CD8-positive, alpha-beta memory T cell (primary cell): Measurements from ENCODE around the gene GMEB2. TPM values are rescaled to one million over a fixed set of nuclear protein-coding genes. Genes with fewer than 3 reads are reported as not detected.
"Not testable (repeated sequence)": the region's sequence is repeated elsewhere in the genome, so short reads cannot be mapped to it uniquely, and the experiment has no call there.

Experiments
- CTCF ChIA-PET: fragments of 350-600 bp; sonication (Branson Sonifier 250); formaldehyde crosslinking; loops from one replicate; lab custom pipeline; 2021; ENCODE audit warnings: antibody characterized with exemption; lab: Charles Lee
- POLR2A ChIA-PET: fragments of 350-600 bp; sonication (Branson Sonifier 250); formaldehyde crosslinking; loops from one replicate; lab custom pipeline; 2021; ENCODE audit warnings: antibody characterized with exemption; lab: Charles Lee
- DNase-seq, 5 donors: peaks; one replicate each; pipeline versions ENCODE4 v3.0.0 to v3.0.0-alpha.2; 2020 to 2022; ENCODE audit warnings: mixed read lengths in 1 of 5
- H3K27ac ChIP-seq: one replicate; pipeline ENCODE4 v1.7.0; 2013; ENCODE audit warnings: low read depth, mild to moderate bottlenecking, low read length, moderate library complexity
- H3K27me3 ChIP-seq: 2 replicates; pipeline ENCODE4 v1.7.0; 2013; ENCODE audit warnings: low read length, mild to moderate bottlenecking; ENCODE audit not compliant: insufficient read depth, poor library complexity, severe bottlenecking
- H3K36me3 ChIP-seq: 2 replicates; pipeline ENCODE4 v1.7.0; 2013; ENCODE audit warnings: mild to moderate bottlenecking, low read length, moderate library complexity; ENCODE audit not compliant: insufficient read depth
- H3K4me1 ChIP-seq: 2 replicates; pipeline ENCODE4 v1.7.0; 2013; ENCODE audit warnings: mild to moderate bottlenecking, low read length, moderate library complexity; ENCODE audit not compliant: insufficient read depth
- H3K4me3 ChIP-seq: 2 replicates; pipeline ENCODE4 v1.7.0; 2013; ENCODE audit warnings: mild to moderate bottlenecking, low read length
- H3K9me3 ChIP-seq: 2 replicates; pipeline ENCODE4 v1.7.0; 2013; ENCODE audit warnings: mild to moderate bottlenecking, low read length
- H3K27ac Mint-ChIP-seq, 8 donors: one replicate each; pipeline ENCODE4 v1.8.0; 2020 to 2021; ENCODE audit warnings: mixed read lengths in 8 of 8, mild to moderate bottlenecking in 6 of 8, inconsistent platforms in 3 of 8, moderate library complexity in 3 of 8
- H3K27me3 Mint-ChIP-seq, 2 donors: one replicate each; pipeline ENCODE4 v1.8.0; 2020 to 2021; ENCODE audit warnings: mixed read lengths in 2 of 2, mild to moderate bottlenecking in 1 of 2, moderate library complexity in 1 of 2
- H3K36me3 Mint-ChIP-seq, 3 donors: one replicate each; pipeline ENCODE4 v1.8.0; 2020 to 2021; ENCODE audit warnings: mixed read lengths in 3 of 3, inconsistent platforms in 1 of 3, mild to moderate bottlenecking in 1 of 3
- H3K4me1 Mint-ChIP-seq, 3 donors: one replicate each; pipeline ENCODE4 v1.8.0; 2020 to 2021; ENCODE audit warnings: mixed read lengths in 3 of 3, inconsistent platforms in 1 of 3, mild to moderate bottlenecking in 1 of 3
- H3K4me3 Mint-ChIP-seq, 7 donors: one replicate each; pipeline ENCODE4 v1.8.0; 2020 to 2021; ENCODE audit warnings: mixed read lengths in 7 of 7, mild to moderate bottlenecking in 6 of 7, moderate library complexity in 4 of 7, inconsistent platforms in 2 of 7
- H3K9me3 Mint-ChIP-seq, 5 donors: one replicate each; pipeline ENCODE4 v1.8.0; 2020 to 2022; ENCODE audit warnings: mixed read lengths in 5 of 5, mild to moderate bottlenecking in 3 of 5, moderate library complexity in 2 of 5, inconsistent platforms in 1 of 5
- polyA plus RNA-seq: library from polyadenylated mRNA; unstranded; fragments of 300-500 nt; fragmentation: Illumina TruSeq; gene quantifications from one replicate; pipeline ENCODE4 v1.2.3, GENCODE V29; 2021
- total RNA-seq, 2 experiments: library from RNA; stranded (reverse); gene quantifications; one replicate each; pipeline ENCODE4 v1.2.3, GENCODE V29; 2021

GMEB2 gene
- total and polyA plus RNA-seq, 3 experiments from 2014 or later: 14.3 to 15.5 (median 14.8) TPM

DNA sequence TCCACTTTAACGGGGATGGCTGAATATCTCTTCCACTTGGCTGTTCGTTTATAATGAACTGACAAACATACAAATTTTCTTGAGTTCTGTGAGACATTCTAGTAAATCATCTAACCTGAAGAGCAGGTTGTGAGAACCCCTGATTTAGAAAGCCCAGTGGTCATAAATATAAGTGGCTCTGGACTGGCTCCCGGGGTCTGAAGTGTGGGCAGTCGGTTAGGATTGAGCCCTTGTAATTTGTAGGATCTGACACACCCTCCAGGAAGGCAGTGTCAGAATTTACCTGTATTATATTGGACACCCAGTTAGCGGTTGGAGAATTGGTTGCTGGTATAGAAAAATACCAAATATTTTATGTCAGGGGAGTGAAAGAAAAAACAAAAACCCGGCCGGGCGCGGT, 6.8 kb upstream of the GMEB2 start:
- H3K9me3 ChIP-seq: no peaks in the 10 kb centered on the region
- CTCF ChIA-PET: no interaction called here
- H3K36me3 ChIP-seq: no peaks in the 10 kb centered on the region
- POLR2A ChIA-PET: interaction anchor here (0.7 to 3.2 kb wide), 2 partner anchors 8 to 25 kb away, joined by 4 to 16 read pairs; partner anchors contain the start of gene RTEL1
- Mint-ChIP-seq H3K4me1 (peaks cover 52 to 78% (median 67%) of the 10 kb centered on the region in 3 donors), H3K27ac (peak overlapping the region; percentile 70 to 84 (median 77)), H3K4me3 (peak overlapping the region in 6 of 7 donors; percentile 18 to 79 (median 38)), H3K27me3 (no peaks in the 10 kb centered on the region), H3K9me3 (no peaks in the 10 kb centered on the region), H3K36me3 (peaks cover 0 to 12% (median 2%) of the 10 kb centered on the region in 3 donors)
- H3K27me3 ChIP-seq: no peaks in the 10 kb centered on the region
- H3K27ac ChIP-seq: no peak overlapping the region
- peaks cover 84% of the 10 kb centered on the region for H3K4me1 ChIP-seq
- H3K4me3 ChIP-seq: no peak overlapping the region
- DNase-seq: no peak

DNA sequence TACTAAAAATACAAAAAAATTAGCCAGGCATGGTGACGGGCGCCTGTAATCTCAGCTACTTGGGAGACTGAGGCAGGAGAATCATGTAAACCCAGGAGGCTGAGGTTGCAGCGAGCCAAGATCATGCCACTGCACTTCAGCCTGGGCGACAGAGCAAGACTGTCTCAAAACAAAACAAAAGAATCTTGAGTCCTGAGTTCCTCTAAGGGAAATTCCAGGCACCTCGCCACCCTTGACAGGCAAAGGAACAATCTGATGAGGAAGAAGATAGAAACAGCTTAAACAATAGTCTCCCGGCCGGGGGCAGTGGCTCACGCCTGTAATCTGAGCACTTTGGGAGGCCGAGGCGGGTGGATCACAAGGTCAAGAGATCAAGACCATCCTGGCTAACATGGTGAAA, 4.5 kb upstream of the GMEB2 start:
- Mint-ChIP-seq H3K4me1 (peaks cover 44 to 70% (median 56%) of the 10 kb centered on the region in 3 donors), H3K4me3 (peak overlapping the region in 1 of 7 donors; percentile 26), H3K27ac (peak overlapping the region in 3 of 8 donors; percentile 63 to 97 (median 66)), H3K36me3 (peaks cover 0 to 18% (median 6%) of the 10 kb centered on the region in 3 donors)
- peak in 1 of 5 donors; percentile 12 for DNase-seq
- H3K27me3 ChIP-seq, H3K9me3 ChIP-seq, H3K36me3 ChIP-seq, H3K9me3 Mint-ChIP-seq, H3K27me3 Mint-ChIP-seq, H3K4me3 ChIP-seq, H3K27ac ChIP-seq: not testable (repeated sequence)
- CTCF ChIA-PET: interaction anchor here (2.1 to 2.9 kb wide), 2 partner anchors 11 to 95 kb away, joined by 6 to 19 read pairs; partner anchors contain the start of gene PTK6
- POLR2A ChIA-PET: interaction anchor here (3.2 kb wide), 1 partner anchor 10 kb away, joined by 16 read pairs; no protein-coding TSS in a partner anchor
- peaks cover 67% of the 10 kb centered on the region for H3K4me1 ChIP-seq

DNA sequence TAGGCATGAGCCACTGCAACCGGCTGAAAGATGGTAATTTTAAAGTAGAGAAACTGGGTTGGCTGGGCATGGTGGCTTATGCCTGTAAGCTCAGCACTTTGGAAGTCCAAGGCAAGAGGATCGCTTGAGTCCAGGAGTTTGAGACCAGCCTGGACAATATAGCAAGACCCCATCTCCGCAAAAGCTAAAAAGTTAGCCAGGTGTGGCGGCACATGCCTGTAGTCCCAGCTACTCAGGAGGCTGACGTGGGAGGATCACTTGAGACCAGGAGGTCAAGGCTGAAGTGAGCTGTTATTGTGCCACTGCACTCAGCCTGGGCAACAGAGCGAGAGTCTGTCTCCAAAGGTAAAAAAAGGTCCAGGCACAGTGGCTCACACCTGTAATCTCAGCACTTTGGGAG, 4.1 kb upstream of the GMEB2 start:
- not testable (repeated sequence) for H3K27ac ChIP-seq, DNase-seq, H3K36me3 ChIP-seq, H3K9me3 Mint-ChIP-seq, H3K27me3 ChIP-seq, H3K4me3 ChIP-seq, H3K9me3 ChIP-seq, H3K27me3 Mint-ChIP-seq
- peaks cover 67% of the 10 kb centered on the region for H3K4me1 ChIP-seq
- H3K27ac Mint-ChIP-seq: peak overlapping the region in 4 of 8 donors; percentile 42 to 85 (median 60)
- ChIA-PET CTCF (interaction anchor here (2.9 kb wide), 1 partner anchor 11 kb away, joined by 19 read pairs; no protein-coding TSS in a partner anchor), POLR2A (interaction anchor here (3.2 kb wide), 1 partner anchor 11 kb away, joined by 16 read pairs; no protein-coding TSS in a partner anchor)
- peak overlapping the region in 1 of 7 donors; percentile 74 for H3K4me3 Mint-ChIP-seq
- H3K36me3 Mint-ChIP-seq: peaks cover 0 to 18% (median 6%) of the 10 kb centered on the region in 3 donors
- H3K4me1 Mint-ChIP-seq: peaks cover 43 to 69% (median 55%) of the 10 kb centered on the region in 3 donors

DNA sequence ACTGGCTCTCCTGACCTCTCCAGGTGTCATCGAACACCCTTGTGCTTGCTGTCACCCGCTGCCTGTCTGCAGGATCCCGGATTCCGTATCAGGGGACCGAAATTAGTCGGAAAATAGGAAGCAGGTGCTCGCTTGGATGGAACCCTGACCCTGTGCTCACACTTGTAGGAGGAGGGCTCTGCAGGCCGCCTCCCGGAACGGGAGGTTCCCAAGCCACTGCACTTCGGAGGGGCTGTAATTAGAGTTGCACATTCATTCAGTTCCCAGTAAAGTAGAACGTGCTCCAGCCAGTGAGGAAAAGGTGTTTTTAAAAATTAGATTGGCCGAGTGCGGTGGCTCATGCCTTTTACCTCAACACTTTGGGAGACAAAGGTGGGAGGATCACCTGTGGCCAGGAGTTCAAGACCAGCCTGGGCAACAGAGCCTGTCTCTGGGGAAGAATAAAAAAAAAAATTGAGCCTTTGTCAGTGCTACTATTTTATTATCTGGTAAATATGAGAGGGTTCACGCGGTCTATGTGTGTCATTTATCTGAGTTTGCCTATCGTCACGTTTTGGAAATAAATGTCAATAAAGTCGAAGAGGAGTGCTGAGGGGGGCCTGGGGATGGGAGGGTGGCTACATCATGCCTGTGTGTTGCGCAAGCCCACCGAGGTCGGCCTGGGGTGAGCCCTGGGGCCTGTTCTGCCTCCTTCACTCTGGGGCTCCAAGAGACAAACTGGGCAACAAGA, 1.5 kb upstream of the GMEB2 start:
- Mint-ChIP-seq H3K4me3 (peak overlapping the region; percentile 90 to 98 (median 95)), H3K27ac (peak overlapping the region; percentile 82 to 97 (median 94)), H3K9me3 (no peaks in the 10 kb centered on the region), H3K36me3 (peaks cover 0 to 18% (median 8%) of the 10 kb centered on the region in 3 donors), H3K27me3 (no peaks in the 10 kb centered on the region), H3K4me1 (peaks cover 29 to 53% (median 38%) of the 10 kb centered on the region in 3 donors)
- DNase-seq: peak in 3 of 5 donors; percentile 41 to 59 (median 54)
- Histone ChIP-seq H3K4me3 (peak overlapping the region; percentile 93), H3K4me1 (peaks cover 47% of the 10 kb centered on the region), H3K27me3 (no peaks in the 10 kb centered on the region), H3K27ac (peak overlapping the region; percentile 81), H3K9me3 (no peaks in the 10 kb centered on the region), H3K36me3 (no peaks in the 10 kb centered on the region)
- CTCF ChIA-PET: interaction anchor here (1.2 to 1.9 kb wide), 5 partner anchors 8 to 14 kb away, joined by 4 to 17 read pairs (median 7); no protein-coding TSS in a partner anchor
- POLR2A ChIA-PET: interaction anchor here (0.6 to 6.0 kb wide), 6 partner anchors 7 to 108 kb away, joined by 3 to 110 read pairs (median 10); partner anchors contain the start of genes LIME1 and RTEL1

DNA sequence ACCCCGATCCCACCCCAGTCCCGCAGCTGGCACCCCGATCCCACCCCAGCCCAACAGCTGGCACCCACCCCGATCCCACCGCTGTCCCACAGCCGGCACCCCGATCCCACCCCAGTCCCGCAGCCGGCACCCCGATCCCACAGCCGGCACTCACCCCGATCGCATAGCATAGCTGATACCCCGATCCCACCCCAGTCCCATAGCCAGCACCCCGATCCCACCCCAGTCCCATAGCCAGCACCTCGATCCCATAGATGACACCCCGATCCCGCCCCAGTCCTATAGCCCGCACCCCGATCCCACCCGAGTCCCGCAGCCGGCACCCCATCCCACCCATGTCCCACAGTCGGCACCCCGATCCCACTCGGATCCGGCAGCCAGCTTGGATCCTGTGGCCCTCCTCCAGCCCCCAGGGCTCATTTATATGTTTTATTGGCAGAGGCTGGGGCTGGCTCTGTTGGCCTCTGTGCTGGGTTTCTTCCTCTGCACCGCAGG, 897 bp upstream of the GMEB2 start:
- H3K4me3 Mint-ChIP-seq: peak overlapping the region; percentile 90 to 98 (median 95)
- CTCF ChIA-PET: interaction anchor here (1.8 to 1.9 kb wide), 3 partner anchors 9 to 14 kb away, joined by 4 to 17 read pairs (median 9); no protein-coding TSS in a partner anchor
- POLR2A ChIA-PET: interaction anchor here (0.6 to 6.0 kb wide), 8 partner anchors 8 to 238 kb away, joined by 3 to 110 read pairs (median 8); partner anchors contain the start of genes HELZ2, LIME1, PPDPF and RTEL1
- Histone ChIP-seq H3K27me3 (no peaks in the 10 kb centered on the region), H3K36me3 (no peaks in the 10 kb centered on the region), H3K4me3 (peak overlapping the region; percentile 93), H3K4me1 (peaks cover 41% of the 10 kb centered on the region), H3K9me3 (no peaks in the 10 kb centered on the region), H3K27ac (peak overlapping the region; percentile 81)
- H3K9me3 Mint-ChIP-seq: no peaks in the 10 kb centered on the region
- peaks cover 27 to 52% (median 32%) of the 10 kb centered on the region in 3 donors for H3K4me1 Mint-ChIP-seq
- DNase-seq: peak in 1 of 5 donors; percentile 49
- peak overlapping the region; percentile 82 to 97 (median 94) for H3K27ac Mint-ChIP-seq
- peaks cover 0 to 21% (median 8%) of the 10 kb centered on the region in 3 donors for H3K36me3 Mint-ChIP-seq
- no peaks in the 10 kb centered on the region for H3K27me3 Mint-ChIP-seq

DNA sequence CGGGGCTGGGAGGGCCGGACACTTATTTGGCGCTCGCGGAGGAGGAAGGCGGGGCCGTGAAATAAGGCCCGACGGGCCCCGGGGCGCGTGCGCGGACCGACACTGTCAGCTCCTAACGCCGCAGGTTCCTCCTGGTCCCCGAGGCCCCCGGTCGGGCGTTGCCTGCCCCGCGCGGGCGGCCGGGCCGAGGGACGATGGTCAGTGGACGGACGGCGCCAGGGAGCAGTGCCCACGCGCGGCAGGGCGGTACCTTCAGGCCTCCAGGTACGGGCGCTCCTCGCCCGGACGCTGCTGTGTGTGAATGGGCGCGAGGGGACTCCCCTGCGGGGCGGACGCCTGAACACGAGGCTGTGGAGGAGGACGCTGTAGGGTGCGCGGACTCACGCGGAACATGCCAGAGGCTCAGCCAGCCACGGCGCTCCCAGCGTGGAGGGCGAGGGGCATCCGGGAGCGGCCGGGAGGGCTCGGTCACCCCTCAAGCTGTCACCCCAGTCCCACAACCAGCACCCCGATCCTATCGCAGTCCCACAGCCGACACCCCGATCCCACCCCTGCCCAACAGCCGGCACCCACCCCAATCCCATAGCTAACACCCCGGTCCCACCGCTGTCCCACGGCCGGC, 339 bp upstream of the GMEB2 start:
- peaks cover 35% of the 10 kb centered on the region for H3K4me1 ChIP-seq
- Mint-ChIP-seq H3K36me3 (peaks cover 0 to 24% (median 8%) of the 10 kb centered on the region in 3 donors), H3K4me3 (peak overlapping the region; percentile 90 to 98 (median 95)), H3K4me1 (peaks cover 31 to 52% (median 34%) of the 10 kb centered on the region in 3 donors), H3K9me3 (no peaks in the 10 kb centered on the region), H3K27ac (peak overlapping the region; percentile 68 to 96 (median 86)), H3K27me3 (no peaks in the 10 kb centered on the region)
- ChIA-PET POLR2A (interaction anchor here (0.9 to 6.0 kb wide), 13 partner anchors 8 to 238 kb away, joined by 3 to 110 read pairs (median 5); partner anchors contain the start of genes HELZ2, LIME1, PPDPF and RTEL1), CTCF (interaction anchor here (0.8 to 1.9 kb wide), 8 partner anchors 9 to 237 kb away, joined by 3 to 17 read pairs (median 4); partner anchors contain the start of gene PTK6)
- no peaks in the 10 kb centered on the region for H3K36me3 ChIP-seq
- no peaks in the 10 kb centered on the region for H3K27me3 ChIP-seq
- peak; percentile 87 to 98 (median 91) for DNase-seq
- H3K9me3 ChIP-seq: no peaks in the 10 kb centered on the region
- peak overlapping the region; percentile 93 for H3K4me3 ChIP-seq
- peak overlapping the region; percentile 81 for H3K27ac ChIP-seq

DNA sequence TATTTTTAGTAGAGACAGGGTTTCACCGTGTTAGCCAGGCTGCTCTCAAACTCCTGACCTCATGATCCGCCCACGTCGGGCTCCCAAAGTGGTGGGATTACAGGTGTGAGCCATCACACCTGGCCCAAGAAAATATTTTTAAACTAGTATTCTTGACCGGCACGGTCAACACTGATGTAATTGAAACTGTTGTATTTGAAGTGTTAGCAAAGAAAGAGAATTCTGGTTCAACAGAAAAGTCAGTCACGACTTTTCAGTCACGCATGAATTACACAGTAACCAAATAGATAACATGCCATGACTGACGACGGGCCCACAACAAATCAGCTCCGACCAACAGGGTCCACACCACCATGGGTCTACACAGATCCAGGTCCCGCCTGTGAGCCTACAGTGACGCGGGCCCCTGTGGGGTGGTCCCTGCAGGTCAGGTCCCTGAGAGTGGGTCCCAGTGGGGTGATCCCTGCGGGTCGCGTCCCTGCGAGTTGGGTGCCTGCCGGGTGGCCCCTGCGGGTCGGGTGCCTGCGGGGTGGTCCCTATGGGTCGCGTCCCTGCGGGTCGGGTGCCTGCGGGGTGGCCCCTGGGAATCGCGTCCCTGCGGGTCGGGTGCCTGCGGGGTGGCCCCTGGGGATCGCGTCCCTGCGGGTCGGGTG, 1.0 kb downstream of the GMEB2 start:
- peaks cover 0 to 25% (median 8%) of the 10 kb centered on the region in 3 donors for H3K36me3 Mint-ChIP-seq
- Histone ChIP-seq H3K9me3 (no peaks in the 10 kb centered on the region), H3K36me3 (no peaks in the 10 kb centered on the region), H3K27me3 (no peaks in the 10 kb centered on the region), H3K27ac (peak overlapping the region; percentile 81), H3K4me1 (peaks cover 24% of the 10 kb centered on the region), H3K4me3 (peak overlapping the region; percentile 71)
- H3K4me1 Mint-ChIP-seq: peaks cover 36 to 47% (median 38%) of the 10 kb centered on the region in 3 donors
- H3K27me3 Mint-ChIP-seq: no peaks in the 10 kb centered on the region
- H3K9me3 Mint-ChIP-seq: no peaks in the 10 kb centered on the region
- H3K27ac Mint-ChIP-seq: peak overlapping the region; percentile 84 to 97 (median 94)
- H3K4me3 Mint-ChIP-seq: peak overlapping the region; percentile 74 to 90 (median 79)
- ChIA-PET CTCF (interaction anchor here (1.1 to 6.1 kb wide), 3 partner anchors 16 to 44 kb away, joined by 3 to 22 read pairs (median 5); no protein-coding TSS in a partner anchor), POLR2A (interaction anchor here (1.6 to 6.0 kb wide), 2 partner anchors 14 to 32 kb away, joined by 4 to 110 read pairs; partner anchors contain the start of gene RTEL1)
- DNase-seq: peak in 2 of 5 donors; percentile 30 to 63
